ENCODE measurements around the gene ARL8A.

The ARL8A gene

DNA sequence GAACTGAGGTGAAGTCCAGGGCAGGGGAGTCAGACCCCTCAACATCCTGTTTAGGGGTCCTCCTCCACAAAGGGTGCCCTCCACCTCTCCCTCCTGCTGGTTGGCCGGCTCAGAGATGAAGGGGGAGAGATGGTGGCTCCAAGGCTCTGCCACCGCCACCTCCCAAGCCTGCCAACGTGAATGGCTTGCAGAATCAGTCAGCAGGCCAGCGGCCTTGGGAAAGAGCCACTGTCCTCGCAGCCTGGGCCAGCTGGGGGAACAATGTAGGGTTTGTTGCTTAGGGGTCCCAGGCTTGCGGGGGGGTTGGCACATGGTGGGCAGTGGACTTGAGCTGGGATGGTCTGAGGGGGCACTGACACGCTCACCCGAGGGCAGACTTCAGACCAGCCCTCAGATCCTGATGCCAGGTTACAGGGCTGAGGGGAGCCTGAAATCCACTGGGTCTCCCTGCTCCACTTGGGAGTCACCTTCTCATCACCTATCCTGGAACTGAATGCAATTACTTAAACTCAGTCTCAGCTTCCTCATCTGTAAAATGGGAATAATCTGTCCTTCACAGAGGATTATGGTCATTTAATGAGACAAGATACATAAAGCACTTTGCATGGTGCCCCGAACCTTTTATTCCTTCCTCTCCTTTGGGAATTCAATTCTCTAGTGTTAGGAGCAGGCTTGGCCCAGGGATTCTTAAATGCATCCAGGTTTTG is 13.6 kb downstream of the ARL8A start:
- no peak for TF ChIP-seq GATA1 (IDR thresholded peaks at IDR 0.05; ENCODE audit: low read depth, low read length)
- no peak for TF ChIP-seq POLR2A (IDR thresholded peaks at IDR 0.05; ENCODE audit: low read length)
- DNase-seq, result no peak

DNA sequence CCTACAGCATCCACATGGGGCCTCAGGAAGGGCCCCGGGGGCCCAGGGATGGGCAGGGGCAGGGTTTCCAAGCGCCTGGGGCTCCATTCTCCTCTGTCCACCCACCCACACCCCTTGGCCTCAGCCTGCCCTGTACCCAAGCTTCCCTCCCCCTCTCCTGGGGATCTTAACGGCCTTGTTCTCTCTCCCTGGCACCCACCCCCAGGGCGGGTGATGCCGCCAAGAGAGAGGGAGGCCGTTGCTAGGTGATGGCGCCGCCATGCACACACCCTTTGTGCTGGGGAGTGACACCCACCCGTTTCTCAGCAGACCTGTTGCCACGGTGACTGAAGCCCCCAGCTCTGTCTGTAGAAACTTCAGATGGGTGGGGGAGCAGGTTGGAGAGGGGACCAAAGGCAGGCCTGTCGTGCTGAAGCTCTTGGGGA is 14.2 kb downstream of the ARL8A start:
- DNase-seq, result no peak
- TF ChIP-seq GATA1 (IDR thresholded peaks at IDR 0.05; ENCODE audit: low read depth, low read length) (no peak), POLR2A (IDR thresholded peaks at IDR 0.05; ENCODE audit: low read length) (no peak)

DNA sequence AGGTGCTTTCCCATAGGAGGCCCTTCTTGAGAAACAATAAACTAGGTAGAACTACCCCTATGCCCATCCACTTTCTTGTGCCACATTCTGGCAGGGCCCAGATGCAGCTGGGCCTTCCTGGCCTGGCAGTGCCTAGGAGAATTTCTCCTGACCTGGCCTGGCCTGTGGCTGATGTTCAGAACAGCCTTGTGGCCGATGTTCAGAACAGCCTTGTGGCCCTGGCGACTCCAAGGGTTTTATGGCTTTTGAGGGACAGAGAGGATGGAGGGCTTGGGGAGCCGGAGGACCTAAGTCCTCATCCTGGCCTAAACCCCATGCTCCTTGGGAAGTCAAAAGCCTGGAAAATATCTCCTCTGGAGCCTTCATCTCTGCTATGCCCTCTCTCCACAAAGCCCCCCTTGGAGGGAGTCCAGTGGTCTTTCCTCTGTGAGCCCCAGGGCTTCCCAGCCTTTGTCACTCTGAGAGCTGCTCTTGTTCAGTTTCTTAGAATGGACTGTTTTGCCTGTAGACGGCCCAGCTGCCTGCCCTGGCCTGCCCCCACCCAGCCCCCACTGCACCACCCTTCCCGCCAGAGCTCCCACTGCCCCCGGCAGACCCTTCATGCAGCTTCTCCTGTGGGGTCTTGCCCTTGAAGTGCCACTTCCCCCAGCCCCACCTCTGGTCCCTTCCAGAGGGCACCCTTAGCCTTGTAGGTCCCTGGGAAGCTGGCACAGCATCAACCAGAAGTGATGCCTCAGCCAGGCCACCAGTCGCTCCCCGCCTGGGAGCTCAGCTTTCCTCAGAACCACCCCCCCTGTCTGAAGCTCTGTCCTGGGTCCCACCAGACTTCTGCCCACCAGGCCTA is 14.9 kb downstream of the ARL8A start:
- DNase-seq, result no peak
- no peak for TF ChIP-seq GATA1 (IDR thresholded peaks at IDR 0.05; ENCODE audit: low read depth, low read length)

DNA sequence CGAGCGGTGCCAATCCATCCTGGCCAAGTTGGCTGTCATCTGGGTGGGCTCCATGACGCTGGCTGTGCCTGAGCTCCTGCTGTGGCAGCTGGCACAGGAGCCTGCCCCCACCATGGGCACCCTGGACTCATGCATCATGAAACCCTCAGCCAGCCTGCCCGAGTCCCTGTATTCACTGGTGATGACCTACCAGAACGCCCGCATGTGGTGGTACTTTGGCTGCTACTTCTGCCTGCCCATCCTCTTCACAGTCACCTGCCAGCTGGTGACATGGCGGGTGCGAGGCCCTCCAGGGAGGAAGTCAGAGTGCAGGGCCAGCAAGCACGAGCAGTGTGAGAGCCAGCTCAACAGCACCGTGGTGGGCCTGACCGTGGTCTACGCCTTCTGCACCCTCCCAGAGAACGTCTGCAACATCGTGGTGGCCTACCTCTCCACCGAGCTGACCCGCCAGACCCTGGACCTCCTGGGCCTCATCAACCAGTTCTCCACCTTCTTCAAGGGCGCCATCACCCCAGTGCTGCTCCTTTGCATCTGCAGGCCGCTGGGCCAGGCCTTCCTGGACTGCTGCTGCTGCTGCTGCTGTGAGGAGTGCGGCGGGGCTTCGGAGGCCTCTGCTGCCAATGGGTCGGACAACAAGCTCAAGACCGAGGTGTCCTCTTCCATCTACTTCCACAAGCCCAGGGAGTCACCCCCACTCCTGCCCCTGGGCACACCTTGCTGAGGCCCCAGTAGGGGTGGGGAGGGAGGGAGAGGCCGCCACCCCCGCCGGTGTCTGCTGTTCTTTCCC is 16.5 kb downstream of the ARL8A start:
- no peak for TF ChIP-seq GATA1 (IDR thresholded peaks at IDR 0.05; ENCODE audit: low read depth, low read length)
- no peak for TF ChIP-seq POLR2A (IDR thresholded peaks at IDR 0.05; ENCODE audit: low read length)
- no peak for DNase-seq

DNA sequence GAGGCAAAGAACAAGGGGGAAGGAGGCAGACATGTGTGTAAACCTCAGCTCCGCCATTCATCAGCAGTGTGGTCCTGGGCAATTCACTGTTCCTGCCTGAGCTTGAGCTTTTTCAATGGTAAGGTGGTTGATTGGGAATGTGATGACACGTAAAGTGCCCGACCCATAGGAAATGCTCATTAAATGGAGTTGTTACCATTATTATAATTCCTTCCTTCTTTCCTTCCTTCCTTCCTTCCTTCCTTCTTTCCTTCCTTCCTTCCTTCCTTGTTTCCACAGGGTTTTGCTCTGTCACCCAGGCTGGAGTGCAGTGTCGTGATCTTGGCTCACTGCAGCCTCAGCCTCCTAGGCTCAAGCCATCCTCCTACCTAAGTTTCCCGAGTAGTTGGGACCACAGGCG is 17.5 kb downstream of the ARL8A start:
- no peak for DNase-seq
- TF ChIP-seq POLR2A (IDR thresholded peaks at IDR 0.05; ENCODE audit: low read length) (no peak), GATA1 (IDR thresholded peaks at IDR 0.05; ENCODE audit: low read depth, low read length) (no peak)

DNA sequence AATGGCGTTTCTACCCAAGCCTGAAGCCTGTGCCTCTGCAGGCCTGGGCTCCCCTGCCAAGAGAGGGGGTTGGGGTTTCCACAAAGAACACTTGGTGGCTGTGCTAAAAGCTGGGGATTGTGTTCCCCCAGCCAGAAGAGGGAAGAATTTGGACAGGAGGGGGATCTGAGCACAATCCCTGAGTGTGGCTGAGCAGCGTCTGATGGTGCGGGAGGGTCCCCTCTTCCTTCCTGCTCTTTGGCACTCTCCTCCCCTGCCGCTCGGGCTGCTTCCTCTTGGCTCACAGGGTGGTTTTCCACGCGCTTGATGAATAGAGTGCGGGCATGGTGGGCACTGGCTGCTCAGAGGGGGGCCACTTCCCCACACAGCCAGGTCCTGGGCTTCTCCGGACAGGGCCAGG is 18.1 kb downstream of the ARL8A start:
- TF ChIP-seq GATA1 (IDR thresholded peaks at IDR 0.05; ENCODE audit: low read depth, low read length) (no peak), POLR2A (IDR thresholded peaks at IDR 0.05; ENCODE audit: low read length) (no peak)
- no peak for DNase-seq

DNA sequence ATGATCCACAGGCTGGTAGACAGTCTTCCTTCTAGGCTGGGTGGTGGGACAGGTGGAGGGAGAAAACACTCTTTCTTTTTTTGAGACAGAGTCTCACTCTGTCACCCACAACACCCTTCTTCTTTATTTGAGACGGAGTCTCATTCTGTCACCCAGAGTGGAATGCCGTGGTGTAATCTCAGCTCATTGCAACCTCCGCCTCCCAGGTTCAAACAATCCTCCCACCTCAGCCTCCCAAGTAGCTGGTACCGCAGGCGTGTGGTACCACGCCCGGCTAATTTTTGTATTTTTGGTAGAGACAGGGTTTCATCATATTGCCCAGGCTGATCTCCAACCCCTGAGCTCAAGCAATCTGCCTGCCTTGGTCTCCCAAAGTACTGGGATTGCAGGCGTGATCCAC is 18.9 kb downstream of the ARL8A start:
- no peak for TF ChIP-seq GATA1 (IDR thresholded peaks at IDR 0.05; ENCODE audit: low read depth, low read length)
- TF ChIP-seq POLR2A (IDR thresholded peaks at IDR 0.05; ENCODE audit: low read length), result no peak

DNA sequence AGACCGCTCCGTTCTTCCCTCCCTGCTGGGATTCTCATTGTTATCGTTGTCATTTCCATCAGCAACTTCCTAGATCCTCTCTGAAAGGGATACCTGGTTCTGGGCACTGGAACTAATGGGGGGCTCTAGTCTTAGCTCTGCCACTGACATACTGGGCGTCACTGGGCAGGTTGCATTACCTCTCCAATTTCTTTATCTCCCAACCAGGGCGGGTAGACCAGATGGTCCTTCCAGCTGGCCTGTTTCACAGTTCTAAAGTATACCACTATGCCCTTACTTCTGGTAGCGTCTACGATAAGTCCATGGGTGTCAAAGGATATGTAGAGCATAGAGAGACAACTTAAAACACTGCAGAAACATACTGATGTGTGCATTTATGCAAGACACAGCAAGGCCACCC is 20.4 kb downstream of the ARL8A start:
- DNase-seq, result no peak
- TF ChIP-seq POLR2A (IDR thresholded peaks at IDR 0.05; ENCODE audit: low read length) (no peak), GATA1 (IDR thresholded peaks at IDR 0.05; ENCODE audit: low read depth, low read length) (no peak)

More for the DNA sequence above, 18.9 kb downstream of the ARL8A start:
- no peak for DNase-seq

DNA sequence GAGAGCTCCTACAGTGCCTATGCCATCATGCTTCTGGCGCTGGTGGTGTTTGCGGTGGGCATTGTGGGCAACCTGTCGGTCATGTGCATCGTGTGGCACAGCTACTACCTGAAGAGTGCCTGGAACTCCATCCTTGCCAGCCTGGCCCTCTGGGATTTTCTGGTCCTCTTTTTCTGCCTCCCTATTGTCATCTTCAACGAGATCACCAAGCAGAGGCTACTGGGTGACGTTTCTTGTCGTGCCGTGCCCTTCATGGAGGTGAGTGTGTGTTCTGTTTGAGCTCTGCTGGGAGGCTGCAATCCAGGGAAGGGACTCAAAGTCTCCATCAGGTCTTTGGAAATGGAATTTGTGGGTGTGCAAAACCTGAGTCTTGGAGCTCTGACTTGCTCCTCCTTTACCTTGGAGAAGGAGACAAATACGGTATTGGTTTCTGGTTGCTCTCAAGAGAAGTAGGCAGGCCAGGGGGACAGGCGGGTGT is 21.2 kb downstream of the ARL8A start:
- TF ChIP-seq GATA1 (IDR thresholded peaks at IDR 0.05; ENCODE audit: low read depth, low read length) (no peak), POLR2A (IDR thresholded peaks at IDR 0.05; ENCODE audit: low read length) (no peak)
- DNase-seq, result no peak

DNA sequence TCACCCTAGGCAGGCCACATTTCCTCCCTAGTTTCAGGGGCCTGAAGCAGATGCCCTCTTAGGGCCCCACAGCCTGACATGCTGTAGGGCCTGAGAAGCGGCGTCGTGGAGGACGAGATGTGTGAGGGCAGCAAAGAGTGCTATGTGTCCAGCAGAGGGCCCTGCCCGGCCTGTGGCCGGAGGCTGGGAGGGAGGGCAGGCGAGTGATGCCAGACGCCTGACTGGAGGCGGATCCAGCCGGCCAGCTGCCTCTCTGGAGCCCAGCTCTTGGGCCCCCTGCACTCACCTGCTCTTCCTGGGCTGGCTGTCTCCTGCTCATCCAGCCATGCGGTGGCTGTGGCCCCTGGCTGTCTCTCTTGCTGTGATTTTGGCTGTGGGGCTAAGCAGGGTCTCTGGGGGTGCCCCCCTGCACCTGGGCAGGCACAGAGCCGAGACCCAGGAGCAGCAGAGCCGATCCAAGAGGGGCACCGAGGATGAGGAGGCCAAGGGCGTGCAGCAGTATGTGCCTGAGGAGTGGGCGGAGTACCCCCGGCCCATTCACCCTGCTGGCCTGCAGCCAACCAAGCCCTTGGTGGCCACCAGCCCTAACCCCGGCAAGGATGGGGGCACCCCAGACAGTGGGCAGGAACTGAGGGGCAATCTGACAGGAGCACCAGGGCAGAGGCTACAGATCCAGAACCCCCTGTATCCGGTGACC is 21.8 kb downstream of the ARL8A start, which contains the start of gene GPR37L1:
TSS of gene GPR37L1 (plus strand) at position 279 of the 697 bp plus-strand sequence. CDS start at position 326, 47 bp downstream.
- DNase-seq, result no peak
- TF ChIP-seq GATA1 (IDR thresholded peaks at IDR 0.05; ENCODE audit: low read depth, low read length), result no peak
- TF ChIP-seq POLR2A (IDR thresholded peaks at IDR 0.05; ENCODE audit: low read length), result no peak

DNA sequence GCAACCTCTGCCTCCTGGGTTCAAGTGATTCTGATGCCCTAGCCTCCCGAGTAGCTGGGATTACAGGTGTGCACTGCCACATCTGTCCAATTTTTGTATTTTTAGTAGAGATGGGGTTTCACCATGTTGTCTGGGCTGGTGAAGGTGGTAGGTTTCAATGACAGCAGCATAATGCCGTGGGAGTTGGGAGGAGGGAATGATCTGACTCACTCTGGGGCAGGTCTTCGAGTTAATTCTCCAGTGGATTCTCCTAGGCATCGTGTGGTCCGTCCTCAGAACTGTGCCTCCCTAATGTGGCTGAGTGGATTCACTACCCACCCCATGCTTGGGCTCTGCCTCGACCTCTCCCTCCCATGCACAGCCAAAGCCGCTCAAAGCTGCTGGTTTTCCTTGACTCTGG is 23.5 kb downstream of the ARL8A start:
- DNase-seq, result no peak
- TF ChIP-seq GATA1 (IDR thresholded peaks at IDR 0.05; ENCODE audit: low read depth, low read length) (no peak), POLR2A (IDR thresholded peaks at IDR 0.05; ENCODE audit: low read length) (no peak)

DNA sequence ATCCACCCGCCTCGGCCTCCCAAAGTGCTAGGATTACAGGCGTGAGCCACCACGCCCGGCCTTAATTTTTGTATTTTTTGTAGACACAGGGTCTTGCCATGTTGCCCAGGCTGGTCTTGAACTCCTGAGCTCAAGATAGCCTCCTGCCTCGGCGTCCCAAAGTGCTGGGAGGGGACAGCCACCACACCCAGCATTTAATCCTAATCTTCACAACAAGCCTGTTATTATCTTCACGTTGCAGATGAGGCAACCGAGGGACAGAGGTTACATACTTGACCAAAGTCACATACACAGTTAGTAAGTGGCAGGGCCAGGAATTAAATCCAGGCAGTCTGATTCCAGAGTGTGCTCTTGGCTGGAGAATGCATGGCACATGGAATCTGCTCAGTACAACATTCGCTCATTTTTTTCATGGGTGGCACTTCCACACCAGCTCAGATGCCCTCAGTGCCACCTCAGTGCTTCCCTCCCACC is 26.6 kb downstream of the ARL8A start:
- peak; percentile 83 to 90 for DNase-seq
- no peak for TF ChIP-seq POLR2A (IDR thresholded peaks at IDR 0.05; ENCODE audit: low read length)
- TF ChIP-seq GATA1 (IDR thresholded peaks at IDR 0.05; ENCODE audit: low read depth, low read length), result no peak

DNA sequence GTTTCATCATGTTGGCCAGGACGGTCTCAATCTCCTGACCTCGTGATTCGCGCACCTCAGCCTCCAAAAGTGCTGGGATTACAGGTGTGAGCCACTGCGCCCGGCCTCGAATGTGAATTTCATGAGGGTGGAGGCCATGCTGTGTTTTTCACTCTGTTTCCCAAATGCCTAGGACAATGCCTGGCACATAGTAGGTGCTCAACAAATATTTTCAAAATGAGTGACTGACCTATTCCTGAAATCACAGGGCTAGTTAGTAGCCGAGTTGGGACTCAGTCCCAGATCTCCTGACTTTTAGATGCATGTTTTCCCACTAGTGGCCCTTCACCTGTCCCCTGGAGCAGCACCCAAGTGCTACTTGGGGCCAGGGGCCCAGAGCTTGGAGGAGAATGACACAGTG is 28.2 kb downstream of the ARL8A start:
- TF ChIP-seq POLR2A (IDR thresholded peaks at IDR 0.05; ENCODE audit: low read length) (no peak), GATA1 (IDR thresholded peaks at IDR 0.05; ENCODE audit: low read depth, low read length) (no peak)
- DNase-seq, result no peak

Data from erythroblast (primary cell).